WTC11 (cell line): Measurements from ENCODE around the gene AKR1E2. TPM values are rescaled to one million over a fixed set of nuclear protein-coding genes. Genes with fewer than 3 reads are reported as not detected.

Experiments used
- ATAC-seq: fragments of 200-7000 bp; cut with Tn5 transposase; 2 replicates; pipeline ENCODE4 v1.10.0; 2021; ENCODE audit warnings: mild to moderate bottlenecking, moderate library complexity
- CTCF ChIA-PET: fragments of 300-600 bp; sonication (Branson Sonifier 250); formaldehyde crosslinking; loops from one replicate; lab custom pipeline; 2021; ENCODE audit warnings: antibody characterized with exemption; lab: Charles Lee
- POLR2A ChIA-PET: fragments of 350-600 bp; sonication (Branson Sonifier 250); formaldehyde crosslinking; loops from one replicate; lab custom pipeline; 2021; ENCODE audit warnings: antibody characterized with exemption; lab: Charles Lee
- DNase-seq: peaks from one replicate; pipeline ENCODE4 v3.0.0; 2021; ENCODE audit warnings: low spot score
- H3K27ac Mint-ChIP-seq: 2 replicates; pipeline ENCODE4 v1.8.0; 2021; ENCODE audit warnings: mixed read lengths
- H3K27me3 Mint-ChIP-seq: 2 replicates; pipeline ENCODE4 v1.8.0; 2021; ENCODE audit warnings: low read depth, mild to moderate bottlenecking, moderate library complexity, mixed read lengths
- H3K36me3 Mint-ChIP-seq: 2 replicates; pipeline ENCODE4 v1.8.0; 2021; ENCODE audit warnings: mixed read lengths
- H3K4me1 Mint-ChIP-seq: 2 replicates; pipeline ENCODE4 v1.8.0; 2022; ENCODE audit warnings: mixed read lengths
- H3K4me3 Mint-ChIP-seq: 2 replicates; pipeline ENCODE4 v1.8.0; 2021; ENCODE audit warnings: mild to moderate bottlenecking, moderate library complexity, mixed read lengths
- H3K9me3 Mint-ChIP-seq: 2 replicates; pipeline ENCODE4 v1.8.0; 2021; ENCODE audit warnings: mixed read lengths
- JAZF1 ChIP-seq: fragments of 250-450 bp; sonication (Bioruptor Pico); IDR thresholded peaks from 2 replicates; pipeline ENCODE4 v1.9.0; 2021; ENCODE audit warnings: moderate library complexity, mild to moderate bottlenecking, inconsistent platforms
- KAT7 ChIP-seq: sonication (generic); formaldehyde crosslinking; IDR thresholded peaks from 2 replicates; pipeline ENCODE4 v1.8.1; 2023; ENCODE audit warnings: missing genetic modification reagents, mild to moderate bottlenecking, borderline replicate concordance
- SMAD3 ChIP-seq: sonication (generic); formaldehyde crosslinking; IDR thresholded peaks from 2 replicates; pipeline ENCODE4 v1.8.0; 2022; ENCODE audit warnings: missing genetic modification reagents, mild to moderate bottlenecking, borderline replicate concordance
- SP1 ChIP-seq: sonication (generic); formaldehyde crosslinking; conservative IDR thresholded peaks from 2 replicates; pipeline ENCODE4 v1.8.1; 2022; ENCODE audit warnings: missing genetic modification reagents
- ZBTB21 ChIP-seq: sonication (generic); formaldehyde crosslinking; IDR thresholded peaks from 2 replicates; pipeline ENCODE4 v1.8.1; 2023; ENCODE audit warnings: mild to moderate bottlenecking, missing genetic modification reagents, borderline replicate concordance
- ZNF121 ChIP-seq: sonication (generic); formaldehyde crosslinking; IDR thresholded peaks from 2 replicates; pipeline ENCODE4 v1.8.0; 2023; ENCODE audit warnings: missing genetic modification reagents
- ZNF232 ChIP-seq: sonication (generic); formaldehyde crosslinking; IDR thresholded peaks from 2 replicates; pipeline ENCODE4 v1.8.0; 2022; ENCODE audit warnings: mild to moderate bottlenecking, missing genetic modification reagents
- ZNF317 ChIP-seq: sonication (generic); formaldehyde crosslinking; IDR thresholded peaks from 2 replicates; pipeline ENCODE4 v1.8.1; 2023; ENCODE audit warnings: low read depth, mild to moderate bottlenecking, moderate library complexity, missing genetic modification reagents, borderline replicate concordance
- total RNA-seq: library from RNA; stranded (reverse); gene quantifications from 3 replicates; pipeline ENCODE4 v1.2.3, GENCODE V29; 2021
- TF ChIP-seq, protein P1 (sequence below): sonication (generic); formaldehyde crosslinking; IDR thresholded peaks from 2 replicates; pipeline ENCODE4 v1.8.1; 2023; ENCODE audit warnings: mild to moderate bottlenecking, moderate library complexity, missing genetic modification reagents
- TF ChIP-seq, protein P2 (sequence below): sonication (generic); formaldehyde crosslinking; IDR thresholded peaks from 2 replicates; pipeline ENCODE4 v1.8.1; 2023; ENCODE audit warnings: mild to moderate bottlenecking, missing genetic modification reagents
- TF ChIP-seq, protein P3 (sequence below): sonication (generic); formaldehyde crosslinking; IDR thresholded peaks from 2 replicates; pipeline ENCODE4 v1.8.1; 2022; ENCODE audit warnings: mild to moderate bottlenecking, moderate library complexity, missing genetic modification reagents
- TF ChIP-seq, protein P4 (sequence below): fragments of 250-450 bp; sonication (Bioruptor Pico); IDR thresholded peaks from 2 replicates; pipeline ENCODE4 v1.8.0; 2021; ENCODE audit warnings: mild to moderate bottlenecking
- TF ChIP-seq, protein P5 (sequence below): sonication (generic); formaldehyde crosslinking; conservative IDR thresholded peaks from 2 replicates; pipeline ENCODE4 v1.8.1; 2023; ENCODE audit warnings: mild to moderate bottlenecking, low read depth, missing genetic modification reagents, moderate library complexity
- TF ChIP-seq, protein P6 (sequence below): sonication (generic); formaldehyde crosslinking; IDR thresholded peaks from 2 replicates; pipeline ENCODE4 v1.8.1; 2023; ENCODE audit warnings: mild to moderate bottlenecking, missing genetic modification reagents

Gene AKR1E2
- total RNA-seq, 1 experiment from 2014 or later: 1.7 TPM

DNA sequence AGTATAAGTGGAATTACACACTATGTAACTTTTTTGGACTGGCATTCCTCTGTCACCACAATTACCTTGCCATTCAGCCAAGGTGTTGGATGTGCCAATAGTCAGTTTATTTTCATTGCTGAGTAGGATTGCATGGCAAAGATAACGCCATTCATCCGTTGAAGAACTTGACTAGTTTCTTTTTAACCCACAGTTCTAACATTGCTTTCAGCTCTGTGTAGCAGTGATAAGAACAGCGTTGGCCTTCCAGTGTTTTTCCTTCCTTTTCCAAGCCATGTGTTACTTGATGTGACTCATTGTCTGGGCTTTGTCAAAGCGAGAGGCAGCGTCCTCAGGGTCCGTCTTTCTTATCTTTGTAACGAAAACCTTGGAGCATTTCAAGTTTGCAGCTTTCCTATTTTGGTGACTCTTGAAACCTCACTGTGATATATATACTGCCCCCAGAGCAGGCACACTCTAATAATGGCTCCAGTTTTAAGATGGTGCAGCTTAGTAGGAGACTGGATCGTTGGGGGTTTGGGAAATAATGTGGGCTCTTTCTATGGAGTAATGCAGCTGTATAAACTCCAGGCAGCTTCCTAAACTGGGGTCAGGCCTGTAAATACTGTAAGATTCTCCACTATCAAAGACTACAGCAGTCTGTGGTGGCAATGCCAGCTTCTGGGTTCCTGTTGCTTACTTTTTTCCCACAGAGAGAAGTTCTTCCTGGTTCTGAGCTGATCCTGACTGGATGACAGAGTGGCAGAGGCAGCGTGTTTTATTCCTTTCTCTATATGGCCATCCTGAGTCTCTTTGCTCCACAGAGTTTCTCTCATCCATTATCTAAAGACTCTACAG lies 41.7 kb downstream of the AKR1E2 start:
- Mint-ChIP-seq H3K4me1 (peaks cover 31% of the 10 kb centered on the region), H3K36me3 (no peaks in the 10 kb centered on the region), H3K27me3 (no peaks in the 10 kb centered on the region), H3K4me3 (no peak overlapping the region), H3K9me3 (0 out of 2 replicates have a peak, but pooled peaks cover 5% of the 10 kb centered on the region), H3K27ac (no peak overlapping the region)
- CTCF ChIA-PET: interaction anchor here (3.7 kb wide), 1 partner anchor 18 kb away, joined by 12 read pairs; no protein-coding TSS in a partner anchor
- no peak for DNase-seq
- TF ChIP-seq ZNF317 (CRISPR knock-in tag): no peak
- POLR2A ChIA-PET: no interaction called here
- ATAC-seq: no peak

DNA sequence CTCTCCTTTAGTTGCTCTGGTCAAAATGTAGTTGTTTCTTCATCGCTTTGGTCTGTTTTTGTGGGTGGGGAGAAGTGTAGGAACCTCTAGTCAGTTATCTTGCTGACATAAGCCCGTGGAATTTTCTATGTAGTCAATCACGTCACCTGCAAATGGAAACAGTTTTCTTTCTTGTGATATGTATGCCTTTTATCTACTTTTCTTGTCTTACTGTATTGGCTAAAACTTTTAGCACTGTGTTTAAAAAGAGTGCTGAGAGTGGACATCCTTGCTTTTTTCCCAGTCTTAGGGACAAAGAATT lies 42.3 kb downstream of the AKR1E2 start:
- no peaks in the 10 kb centered on the region for H3K27me3 Mint-ChIP-seq
- CTCF ChIA-PET: interaction anchor here (3.7 kb wide), 1 partner anchor 19 kb away, joined by 12 read pairs; no protein-coding TSS in a partner anchor
- 0 out of 2 replicates have a peak, but pooled peaks cover 5% of the 10 kb centered on the region for H3K9me3 Mint-ChIP-seq
- POLR2A ChIA-PET: no interaction called here
- ATAC-seq (no peak), DNase-seq (no peak)
- H3K4me3 Mint-ChIP-seq: no peak overlapping the region
- H3K4me1 Mint-ChIP-seq: peaks cover 31% of the 10 kb centered on the region
- H3K27ac Mint-ChIP-seq: 0 out of 2 replicates have a peak overlapping the region, but pooled peaks have one; percentile 49
- TF ChIP-seq ZNF121 (CRISPR knock-in tag) (no peak), SMAD3 (CRISPR knock-in tag) (no peak), KAT7 (no peak), ZNF232 (CRISPR knock-in tag) (no peak), ZBTB21 (no peak), SP1 (CRISPR knock-in tag) (no peak), ZNF317 (CRISPR knock-in tag) (no peak), JAZF1 (CRISPR knock-in tag) (no peak)
- TF ChIP-seq, protein P1, sequence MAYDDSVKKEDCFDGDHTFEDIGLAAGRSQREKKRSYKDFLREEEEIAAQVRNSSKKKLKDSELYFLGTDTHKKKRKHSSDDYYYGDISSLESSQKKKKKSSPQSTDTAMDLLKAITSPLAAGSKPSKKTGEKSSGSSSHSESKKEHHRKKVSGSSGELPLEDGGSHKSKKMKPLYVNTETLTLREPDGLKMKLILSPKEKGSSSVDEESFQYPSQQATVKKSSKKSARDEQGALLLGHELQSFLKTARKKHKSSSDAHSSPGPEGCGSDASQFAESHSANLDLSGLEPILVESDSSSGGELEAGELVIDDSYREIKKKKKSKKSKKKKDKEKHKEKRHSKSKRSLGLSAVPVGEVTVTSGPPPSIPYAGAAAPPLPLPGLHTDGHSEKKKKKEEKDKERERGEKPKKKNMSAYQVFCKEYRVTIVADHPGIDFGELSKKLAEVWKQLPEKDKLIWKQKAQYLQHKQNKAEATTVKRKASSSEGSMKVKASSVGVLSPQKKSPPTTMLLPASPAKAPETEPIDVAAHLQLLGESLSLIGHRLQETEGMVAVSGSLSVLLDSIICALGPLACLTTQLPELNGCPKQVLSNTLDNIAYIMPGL (CRISPR knock-in tag): no peak
- TF ChIP-seq, protein P2, sequence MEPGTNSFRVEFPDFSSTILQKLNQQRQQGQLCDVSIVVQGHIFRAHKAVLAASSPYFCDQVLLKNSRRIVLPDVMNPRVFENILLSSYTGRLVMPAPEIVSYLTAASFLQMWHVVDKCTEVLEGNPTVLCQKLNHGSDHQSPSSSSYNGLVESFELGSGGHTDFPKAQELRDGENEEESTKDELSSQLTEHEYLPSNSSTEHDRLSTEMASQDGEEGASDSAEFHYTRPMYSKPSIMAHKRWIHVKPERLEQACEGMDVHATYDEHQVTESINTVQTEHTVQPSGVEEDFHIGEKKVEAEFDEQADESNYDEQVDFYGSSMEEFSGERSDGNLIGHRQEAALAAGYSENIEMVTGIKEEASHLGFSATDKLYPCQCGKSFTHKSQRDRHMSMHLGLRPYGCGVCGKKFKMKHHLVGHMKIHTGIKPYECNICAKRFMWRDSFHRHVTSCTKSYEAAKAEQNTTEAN (CRISPR knock-in tag): no peak
- TF ChIP-seq, protein P3, sequence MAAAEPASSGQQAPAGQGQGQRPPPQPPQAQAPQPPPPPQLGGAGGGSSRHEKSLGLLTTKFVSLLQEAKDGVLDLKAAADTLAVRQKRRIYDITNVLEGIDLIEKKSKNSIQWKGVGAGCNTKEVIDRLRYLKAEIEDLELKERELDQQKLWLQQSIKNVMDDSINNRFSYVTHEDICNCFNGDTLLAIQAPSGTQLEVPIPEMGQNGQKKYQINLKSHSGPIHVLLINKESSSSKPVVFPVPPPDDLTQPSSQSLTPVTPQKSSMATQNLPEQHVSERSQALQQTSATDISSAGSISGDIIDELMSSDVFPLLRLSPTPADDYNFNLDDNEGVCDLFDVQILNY (CRISPR knock-in tag): no peak
- TF ChIP-seq, protein P4, sequence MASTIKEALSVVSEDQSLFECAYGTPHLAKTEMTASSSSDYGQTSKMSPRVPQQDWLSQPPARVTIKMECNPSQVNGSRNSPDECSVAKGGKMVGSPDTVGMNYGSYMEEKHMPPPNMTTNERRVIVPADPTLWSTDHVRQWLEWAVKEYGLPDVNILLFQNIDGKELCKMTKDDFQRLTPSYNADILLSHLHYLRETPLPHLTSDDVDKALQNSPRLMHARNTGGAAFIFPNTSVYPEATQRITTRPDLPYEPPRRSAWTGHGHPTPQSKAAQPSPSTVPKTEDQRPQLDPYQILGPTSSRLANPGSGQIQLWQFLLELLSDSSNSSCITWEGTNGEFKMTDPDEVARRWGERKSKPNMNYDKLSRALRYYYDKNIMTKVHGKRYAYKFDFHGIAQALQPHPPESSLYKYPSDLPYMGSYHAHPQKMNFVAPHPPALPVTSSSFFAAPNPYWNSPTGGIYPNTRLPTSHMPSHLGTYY (CRISPR knock-in tag): no peak
- TF ChIP-seq, protein P5, sequence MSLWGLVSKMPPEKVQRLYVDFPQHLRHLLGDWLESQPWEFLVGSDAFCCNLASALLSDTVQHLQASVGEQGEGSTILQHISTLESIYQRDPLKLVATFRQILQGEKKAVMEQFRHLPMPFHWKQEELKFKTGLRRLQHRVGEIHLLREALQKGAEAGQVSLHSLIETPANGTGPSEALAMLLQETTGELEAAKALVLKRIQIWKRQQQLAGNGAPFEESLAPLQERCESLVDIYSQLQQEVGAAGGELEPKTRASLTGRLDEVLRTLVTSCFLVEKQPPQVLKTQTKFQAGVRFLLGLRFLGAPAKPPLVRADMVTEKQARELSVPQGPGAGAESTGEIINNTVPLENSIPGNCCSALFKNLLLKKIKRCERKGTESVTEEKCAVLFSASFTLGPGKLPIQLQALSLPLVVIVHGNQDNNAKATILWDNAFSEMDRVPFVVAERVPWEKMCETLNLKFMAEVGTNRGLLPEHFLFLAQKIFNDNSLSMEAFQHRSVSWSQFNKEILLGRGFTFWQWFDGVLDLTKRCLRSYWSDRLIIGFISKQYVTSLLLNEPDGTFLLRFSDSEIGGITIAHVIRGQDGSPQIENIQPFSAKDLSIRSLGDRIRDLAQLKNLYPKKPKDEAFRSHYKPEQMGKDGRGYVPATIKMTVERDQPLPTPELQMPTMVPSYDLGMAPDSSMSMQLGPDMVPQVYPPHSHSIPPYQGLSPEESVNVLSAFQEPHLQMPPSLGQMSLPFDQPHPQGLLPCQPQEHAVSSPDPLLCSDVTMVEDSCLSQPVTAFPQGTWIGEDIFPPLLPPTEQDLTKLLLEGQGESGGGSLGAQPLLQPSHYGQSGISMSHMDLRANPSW (CRISPR knock-in tag): no peak
- TF ChIP-seq, protein P6, sequence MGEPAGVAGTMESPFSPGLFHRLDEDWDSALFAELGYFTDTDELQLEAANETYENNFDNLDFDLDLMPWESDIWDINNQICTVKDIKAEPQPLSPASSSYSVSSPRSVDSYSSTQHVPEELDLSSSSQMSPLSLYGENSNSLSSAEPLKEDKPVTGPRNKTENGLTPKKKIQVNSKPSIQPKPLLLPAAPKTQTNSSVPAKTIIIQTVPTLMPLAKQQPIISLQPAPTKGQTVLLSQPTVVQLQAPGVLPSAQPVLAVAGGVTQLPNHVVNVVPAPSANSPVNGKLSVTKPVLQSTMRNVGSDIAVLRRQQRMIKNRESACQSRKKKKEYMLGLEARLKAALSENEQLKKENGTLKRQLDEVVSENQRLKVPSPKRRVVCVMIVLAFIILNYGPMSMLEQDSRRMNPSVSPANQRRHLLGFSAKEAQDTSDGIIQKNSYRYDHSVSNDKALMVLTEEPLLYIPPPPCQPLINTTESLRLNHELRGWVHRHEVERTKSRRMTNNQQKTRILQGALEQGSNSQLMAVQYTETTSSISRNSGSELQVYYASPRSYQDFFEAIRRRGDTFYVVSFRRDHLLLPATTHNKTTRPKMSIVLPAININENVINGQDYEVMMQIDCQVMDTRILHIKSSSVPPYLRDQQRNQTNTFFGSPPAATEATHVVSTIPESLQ: no peak
- no peaks in the 10 kb centered on the region for H3K36me3 Mint-ChIP-seq
